Sciatic nerve (tissue), 2 donors: ENCODE measurements around the gene CA6. TPM values are rescaled to one million over a fixed set of nuclear protein-coding genes. Genes with fewer than 3 reads are reported as not detected.
"Not testable (repeated sequence)": the region's sequence is repeated elsewhere in the genome, so short reads cannot be mapped to it uniquely, and the experiment has no call there.

Source experiments
- ATAC-seq: fragments of 200-7000 bp; cut with Tn5 transposase; one replicate; pipeline ENCODE4 v1.9.1; 2020; ENCODE audit warnings: mild to moderate bottlenecking, moderate library complexity
- DNase-seq: peaks from one replicate; pipeline ENCODE4 v3.0.0-alpha.2; 2020; ENCODE audit warnings: low spot score
- intact Hi-C: fragments of 100-400 bp; cut with DNase I; formaldehyde crosslinking; loops from one replicate; pipeline ENCODE4 v1.14.2; 2022
- total RNA-seq: library from RNA; stranded (reverse); fragmentation: NEBNext Ultra II Directional; extraction: Animal tissue kit (Norgen Biotek cat#: 25700); gene quantifications from one replicate; pipeline ENCODE4 v1.2.1, GENCODE V29; 2021
- donor health status: DM: no; HTN: no; CAD: no.
- donor health status: DM: no; HTN: no; CAD: no.

Gene CA6
- total RNA-seq, 1 donor from 2014 or later = not detected

- DNase-seq (no peak), ATAC-seq (no peak)
- intact Hi-C loops = no loop called here
Measured at GRCh38 chr1:8925406-8925805, 20.3 kb upstream of the CA6 start.

DNA sequence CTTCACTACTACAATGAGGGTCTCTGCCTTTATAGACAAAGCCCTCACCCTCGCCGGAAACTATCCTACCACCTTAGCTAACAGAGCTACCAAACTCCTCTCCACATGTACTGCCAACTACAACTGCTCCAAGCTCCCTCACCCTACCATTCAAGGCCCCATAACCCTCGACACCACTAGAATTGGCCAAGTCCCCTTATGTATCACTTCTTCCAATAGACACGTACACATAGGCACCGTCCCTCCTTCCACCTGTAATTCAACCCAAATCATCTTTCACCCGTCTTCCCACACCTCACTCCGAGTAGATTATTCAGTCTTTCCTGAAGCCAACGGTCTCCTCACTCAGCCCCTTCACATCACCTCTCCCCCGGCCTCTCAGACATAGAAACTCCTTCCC is 19.7 kb upstream of the CA6 start:
- intact Hi-C loops = no loop called here
- DNase-seq = no peak
- ATAC-seq = no peak

GRCh38 chr1:8926707-8927694 is 18.7 kb upstream of the CA6 start:
- ATAC-seq (no peak), DNase-seq (no peak)
- intact Hi-C loops = no loop called here

DNA sequence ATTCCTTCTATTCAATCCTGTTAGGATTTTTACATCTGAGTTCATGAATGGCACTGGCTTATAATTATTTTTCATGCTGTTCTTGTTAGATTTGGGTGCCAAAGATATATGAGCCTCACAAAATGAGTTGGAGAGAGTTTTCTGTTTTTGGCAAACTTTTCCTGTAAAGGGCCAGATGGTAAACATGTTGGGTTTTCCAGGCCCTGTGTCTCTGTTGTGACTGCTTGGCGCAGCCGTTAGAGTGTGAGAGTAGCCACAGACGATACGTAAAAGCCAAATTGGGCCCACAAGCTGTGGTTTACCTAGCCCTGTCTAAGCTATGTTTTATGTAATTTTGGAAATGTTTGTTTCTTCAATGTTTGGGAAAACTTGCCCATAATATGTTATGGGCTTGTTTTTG is 15.6 kb upstream of the CA6 start:
- no peak for DNase-seq
- intact Hi-C loops = no loop called here
- no peak for ATAC-seq

- ATAC-seq, intact Hi-C loops, DNase-seq: not testable (repeated sequence)
Measured at GRCh38 chr1:8937051-8937450, 8.6 kb upstream of the CA6 start.

GRCh38 chr1:8937701-8938100 is 8.0 kb upstream of the CA6 start:
- ATAC-seq = peak; percentile 23
- DNase-seq = no peak
- intact Hi-C loops = no loop called here

DNA sequence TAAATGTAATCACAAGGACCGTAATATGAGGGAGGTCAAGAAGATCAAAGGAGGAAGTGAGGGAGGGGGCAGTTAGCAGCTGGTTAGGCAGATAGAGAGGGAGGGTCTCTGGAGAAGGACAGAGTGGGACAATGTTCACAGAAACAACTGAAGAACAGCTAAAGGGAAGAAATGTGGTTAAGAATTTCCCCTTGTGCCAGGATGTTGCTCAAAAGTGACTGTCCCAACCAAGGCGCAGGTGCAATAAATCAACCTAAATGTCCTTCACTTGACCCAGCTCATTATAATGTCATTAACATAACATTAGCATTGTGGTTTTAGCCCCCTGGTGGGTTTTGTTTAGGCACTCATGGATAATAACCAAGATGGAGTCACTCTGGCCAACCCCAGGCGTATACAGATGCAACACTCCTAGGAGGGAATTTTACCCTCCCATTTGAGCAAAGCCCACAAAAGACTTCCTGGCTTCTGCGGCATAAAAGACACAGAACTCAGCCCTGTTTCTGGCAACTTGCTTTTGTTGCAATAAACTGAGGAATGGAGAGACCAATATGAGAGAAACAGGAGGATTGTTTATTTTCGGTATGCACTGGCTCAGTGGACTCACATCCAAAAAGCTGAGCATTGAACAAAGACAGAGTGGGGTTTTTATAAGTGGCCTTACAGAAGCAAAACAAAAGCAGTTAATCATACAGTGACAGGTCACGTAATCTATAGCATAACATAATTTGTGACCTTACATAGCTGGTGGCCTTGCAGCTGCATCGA is 7.3 kb upstream of the CA6 start:
- no peak for ATAC-seq
- intact Hi-C loops = no loop called here

DNA sequence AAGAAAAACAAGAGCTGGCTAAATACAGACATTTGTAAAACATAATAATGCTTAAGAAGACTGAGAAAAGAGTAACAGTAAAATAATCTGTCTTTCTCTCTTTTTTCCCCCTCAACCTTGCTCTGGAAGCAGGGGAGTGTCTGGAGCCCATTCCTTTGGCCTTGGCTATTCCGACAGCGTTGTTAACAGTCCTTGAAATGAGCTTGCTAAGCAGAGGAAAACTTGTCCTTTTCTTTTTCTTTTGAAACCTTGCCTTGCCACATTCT is 6.7 kb upstream of the CA6 start:
- intact Hi-C loops = no loop called here
- DNase-seq (no peak), ATAC-seq (no peak)

More for the DNA sequence above, 7.3 kb upstream of the CA6 start:
- no peak for DNase-seq

DNA sequence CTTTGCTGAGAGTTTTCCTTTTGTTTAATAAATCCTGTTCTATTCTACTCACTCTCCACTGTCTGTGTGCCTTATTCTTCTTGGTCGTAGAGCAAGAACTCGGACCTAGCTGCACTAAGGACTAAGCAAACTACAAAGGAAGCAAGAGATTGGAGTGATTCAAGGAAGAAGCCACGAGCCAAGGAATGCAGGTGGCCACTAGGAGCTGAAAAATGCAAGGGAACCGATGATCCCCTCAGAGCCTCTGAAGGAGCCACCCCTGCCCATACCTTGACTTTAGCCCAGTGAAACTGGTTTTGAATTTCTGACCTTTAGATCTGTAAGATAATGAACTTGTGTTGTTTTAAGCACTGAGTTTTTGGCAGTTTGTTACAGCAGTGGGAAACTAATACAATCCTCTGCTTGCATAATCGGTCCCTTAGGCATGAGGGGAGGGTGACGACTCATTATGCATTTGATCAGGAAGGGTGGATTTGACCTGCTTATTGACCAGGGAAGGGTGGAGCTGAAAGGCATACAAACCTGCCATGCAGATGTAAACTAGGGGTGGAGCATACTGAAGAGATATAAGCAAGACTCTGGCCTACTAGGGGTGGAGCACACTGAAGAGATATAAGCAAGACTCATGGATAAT is 6.2 kb upstream of the CA6 start:
- ATAC-seq = no peak
- intact Hi-C loops = no loop called here
- no peak for DNase-seq

DNA sequence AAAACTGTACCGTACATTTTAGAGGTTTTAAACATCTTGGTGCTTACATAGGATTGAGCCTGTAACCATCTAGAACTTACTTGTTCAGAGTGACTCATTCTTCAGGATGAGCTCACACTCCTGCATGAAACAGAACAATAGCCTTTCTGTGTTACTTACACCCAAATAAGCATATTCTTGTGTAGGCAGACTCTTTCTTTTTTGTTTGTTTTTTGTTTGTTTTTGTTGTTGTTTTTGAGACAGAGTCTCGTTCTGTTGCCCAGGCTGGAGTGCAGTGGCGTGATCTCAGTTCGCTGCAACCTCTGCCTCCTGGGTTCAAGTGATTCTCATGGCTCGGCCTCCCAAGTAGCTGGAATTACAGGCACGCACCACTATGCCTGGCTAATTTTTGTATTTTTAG is 3.8 kb upstream of the CA6 start:
- DNase-seq (no peak), ATAC-seq (peak; percentile 92)
- intact Hi-C loops = no loop called here

GRCh38 chr1:8943498-8944405 is 1.9 kb upstream of the CA6 start:
- ATAC-seq = peak; percentile 71
- intact Hi-C loops = no loop called here
- no peak for DNase-seq

DNA sequence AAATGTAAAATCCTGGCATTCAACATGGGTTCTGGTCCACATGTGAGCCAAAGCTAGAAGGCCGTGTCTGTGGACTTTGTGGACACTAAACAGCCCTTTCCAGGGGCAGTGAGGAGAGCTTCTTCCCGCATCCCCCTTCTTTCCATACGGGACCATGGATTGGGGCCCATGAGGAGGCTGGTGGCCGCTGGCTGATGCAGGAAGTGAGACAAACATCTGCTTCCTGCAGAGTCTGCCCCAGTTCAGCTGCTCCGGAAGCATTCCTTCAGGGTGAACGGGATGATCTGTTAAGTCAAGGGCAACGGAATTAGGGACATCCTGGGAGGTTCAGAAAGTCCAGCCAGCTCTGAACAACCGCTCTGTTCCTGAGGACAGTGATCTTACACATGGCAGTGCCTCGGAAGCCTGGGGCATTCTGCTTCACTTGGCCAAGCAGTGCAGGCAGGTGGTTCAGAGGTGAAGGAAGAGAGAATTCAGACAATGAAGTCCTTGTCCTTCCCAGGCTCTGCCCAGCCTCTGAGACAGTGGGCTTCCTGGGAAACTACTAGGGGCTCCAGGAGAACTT is 1.5 kb downstream of the CA6 start:
- DNase-seq (no peak), ATAC-seq (no peak)
- intact Hi-C loops = no loop called here

DNA sequence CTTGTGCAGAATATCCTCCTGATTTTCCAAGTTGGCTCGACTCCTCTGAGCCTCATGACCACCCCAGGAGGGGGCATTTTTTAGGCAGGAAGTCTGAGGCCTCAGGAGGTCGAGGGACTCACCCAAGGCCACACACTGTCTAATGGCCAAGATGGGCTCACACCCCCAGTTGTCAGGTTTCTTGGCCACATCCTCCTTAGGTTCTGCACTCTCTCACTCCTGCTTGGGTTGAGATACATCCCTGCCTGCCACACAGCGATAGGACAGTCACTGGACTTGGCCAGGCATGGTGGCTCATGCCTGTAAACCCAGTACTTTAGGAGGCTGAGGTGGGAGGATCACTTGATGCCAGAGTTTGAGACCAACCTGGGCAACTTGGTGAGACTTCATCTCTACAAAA is 4.6 kb downstream of the CA6 start:
- ATAC-seq (no peak), DNase-seq (no peak)
- intact Hi-C loops = no loop called here

DNA sequence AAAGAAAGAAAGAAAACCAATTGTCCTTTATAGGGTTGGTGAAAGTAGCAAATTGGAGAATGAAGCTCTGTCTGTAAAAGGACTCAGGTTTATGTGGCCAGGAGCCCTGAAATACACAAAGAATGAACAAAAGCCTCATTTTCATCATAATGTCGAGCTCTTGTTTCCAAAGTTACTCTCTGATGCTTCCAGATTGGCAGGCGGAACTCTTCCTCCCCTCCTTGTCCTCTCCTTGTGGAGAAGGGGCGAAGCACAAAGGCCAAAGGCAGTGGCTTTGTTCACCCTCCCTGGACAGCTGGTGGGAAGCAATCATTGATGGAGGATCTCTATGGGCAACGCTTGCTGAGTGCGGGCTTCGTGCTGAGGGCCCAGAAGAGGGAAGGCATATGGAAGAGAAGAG is 5.6 kb downstream of the CA6 start:
- ATAC-seq (no peak), DNase-seq (no peak)
- intact Hi-C loops = no loop called here

- intact Hi-C loops = no loop called here
- DNase-seq (no peak), ATAC-seq (no peak)
Measured at GRCh38 chr1:8955406-8955805, 9.7 kb downstream of the CA6 start.

DNA sequence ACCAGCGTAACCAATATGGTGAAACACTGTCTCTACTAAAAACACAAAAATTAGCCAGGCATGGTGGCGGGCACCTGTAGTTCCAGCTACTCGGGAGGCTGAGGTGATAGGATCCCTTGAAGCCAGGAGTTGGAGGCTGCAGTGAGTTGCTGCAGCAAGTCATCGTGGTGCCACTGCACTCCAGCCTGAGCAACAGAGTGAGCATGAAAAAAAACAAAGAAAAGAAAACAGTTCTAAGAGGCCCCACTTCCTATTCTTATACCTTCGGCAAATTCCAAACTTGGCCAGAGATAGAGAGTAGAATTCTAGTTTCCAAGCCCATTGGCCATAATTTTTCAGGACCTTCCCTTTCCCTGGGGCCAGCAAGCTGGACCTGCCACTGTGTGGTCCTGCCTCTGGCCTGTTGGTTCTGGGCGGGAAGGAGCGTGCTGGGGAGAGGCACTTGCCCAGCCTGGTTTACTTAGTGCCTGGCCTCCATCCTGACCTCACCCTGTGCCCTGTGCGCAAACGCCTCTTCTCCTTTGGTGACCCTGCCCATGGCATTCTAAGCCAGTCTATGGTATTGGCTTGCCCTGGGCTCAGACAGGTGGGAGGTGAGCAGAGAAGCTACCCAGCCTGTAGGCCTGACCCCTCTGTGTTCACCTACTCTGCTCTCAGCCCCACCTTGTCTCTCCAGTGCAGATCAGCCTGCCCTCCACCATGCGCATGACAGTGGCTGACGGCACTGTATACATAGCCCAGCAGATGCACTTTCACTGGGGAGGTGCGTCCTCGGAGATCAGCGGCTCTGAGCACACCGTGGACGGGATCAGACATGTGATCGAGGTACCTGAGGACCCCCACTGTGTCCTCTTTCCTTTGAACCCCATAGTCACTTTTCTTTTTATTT is 11.0 kb downstream of the CA6 start:
- ATAC-seq (no peak), DNase-seq (no peak)
- intact Hi-C loops = no loop called here

DNA sequence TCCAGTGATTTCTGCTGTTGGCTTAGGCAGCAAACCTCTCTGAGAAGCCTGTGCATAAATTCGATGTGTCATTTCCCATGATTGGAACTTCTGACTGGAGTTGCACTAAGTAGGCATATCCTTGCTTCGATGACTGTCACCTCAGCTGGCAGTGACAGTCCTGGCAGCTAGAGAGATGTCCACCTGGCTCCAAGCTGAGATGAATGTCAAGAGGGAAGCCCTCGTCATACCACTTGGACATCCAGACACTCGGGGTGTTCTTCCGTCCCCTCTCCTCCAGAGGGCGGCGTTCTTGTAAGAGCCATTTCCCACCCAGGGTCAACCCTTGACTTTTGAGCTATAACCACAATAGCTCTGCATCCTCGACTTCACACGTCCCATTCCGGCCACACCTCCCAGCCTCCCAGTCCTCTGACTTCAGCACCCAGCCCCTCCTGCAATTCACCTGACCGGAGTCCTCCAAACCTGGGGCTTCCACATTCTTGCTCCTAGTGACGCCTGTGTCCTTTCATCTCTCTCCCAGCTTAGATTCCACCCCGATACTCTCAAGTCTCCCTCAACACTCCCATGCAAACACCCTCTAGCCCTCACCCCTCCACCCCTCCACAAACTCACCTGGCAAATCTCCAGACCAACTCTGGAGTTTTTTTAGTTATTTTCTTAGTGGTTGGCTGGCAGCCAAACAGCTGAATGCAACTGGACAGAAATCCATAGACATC is 17.3 kb downstream of the CA6 start:
- ATAC-seq = no peak
- intact Hi-C loops = no loop called here
- DNase-seq = no peak
